ENCODE data around the gene EFS.
"Not testable (repeated sequence)": the region's sequence is repeated elsewhere in the genome, so short reads cannot be mapped to it uniquely, and the experiment has no call there.

EFS gene

GRCh38 chr14:23349156-23349845, 15.7 kb downstream of the EFS start:
- Mint-ChIP-seq H3K9me3 (no peaks in the 10 kb centered on the region), H3K27me3 (ENCODE audit: low read depth) (peaks cover 33% of the 10 kb centered on the region), H3K4me1 (ENCODE audit: low read depth) (peaks cover 7% of the 10 kb centered on the region), H3K36me3 (ENCODE audit: low read depth) (peaks cover 2% of the 10 kb centered on the region), H3K27ac (no peak overlapping the region), H3K4me3 (no peak overlapping the region)

- H3K36me3 Mint-ChIP-seq (ENCODE audit: low read depth): peaks cover 2% of the 10 kb centered on the region
- peaks cover 5% of the 10 kb centered on the region for H3K4me1 Mint-ChIP-seq (ENCODE audit: low read depth)
- peaks cover 25% of the 10 kb centered on the region for H3K27me3 Mint-ChIP-seq (ENCODE audit: low read depth)
- no peak overlapping the region for H3K4me3 Mint-ChIP-seq
- no peaks in the 10 kb centered on the region for H3K9me3 Mint-ChIP-seq
- H3K27ac Mint-ChIP-seq: no peak overlapping the region
Observed at GRCh38 chr14:23348297-23348655, 16.7 kb downstream of the EFS start.

GRCh38 chr14:23347406-23348296, 17.3 kb downstream of the EFS start:
- Mint-ChIP-seq H3K4me3 (no peak overlapping the region), H3K27me3 (ENCODE audit: low read depth) (peaks cover 25% of the 10 kb centered on the region), H3K27ac (no peak overlapping the region), H3K9me3 (no peaks in the 10 kb centered on the region), H3K36me3 (ENCODE audit: low read depth) (peaks cover 2% of the 10 kb centered on the region), H3K4me1 (ENCODE audit: low read depth) (peaks cover 2% of the 10 kb centered on the region)

GRCh38 chr14:23346693-23347405, 18.1 kb downstream of the EFS start:
- Mint-ChIP-seq H3K4me1 (ENCODE audit: low read depth) (peaks cover 2% of the 10 kb centered on the region), H3K27me3 (ENCODE audit: low read depth) (peaks cover 27% of the 10 kb centered on the region), H3K27ac (no peak overlapping the region), H3K9me3 (no peaks in the 10 kb centered on the region), H3K36me3 (ENCODE audit: low read depth) (peaks cover 2% of the 10 kb centered on the region), H3K4me3 (no peak overlapping the region)

GRCh38 chr14:23345987-23346692, 18.8 kb downstream of the EFS start:
- Mint-ChIP-seq H3K27ac (no peak overlapping the region), H3K36me3 (ENCODE audit: low read depth) (peaks cover 2% of the 10 kb centered on the region), H3K27me3 (ENCODE audit: low read depth) (peaks cover 23% of the 10 kb centered on the region), H3K4me3 (no peak overlapping the region), H3K9me3 (no peaks in the 10 kb centered on the region), H3K4me1 (ENCODE audit: low read depth) (peaks cover 2% of the 10 kb centered on the region)

- Mint-ChIP-seq H3K27me3 (ENCODE audit: low read depth) (peaks cover 23% of the 10 kb centered on the region), H3K9me3 (no peaks in the 10 kb centered on the region), H3K27ac (no peak overlapping the region), H3K4me3 (no peak overlapping the region), H3K36me3 (ENCODE audit: low read depth) (no peaks in the 10 kb centered on the region), H3K4me1 (ENCODE audit: low read depth) (no peaks in the 10 kb centered on the region)
Observed at GRCh38 chr14:23344481-23344880, 20.5 kb downstream of the EFS start.

- Mint-ChIP-seq H3K4me1 (ENCODE audit: low read depth) (no peaks in the 10 kb centered on the region), H3K36me3 (ENCODE audit: low read depth) (no peaks in the 10 kb centered on the region), H3K9me3 (no peaks in the 10 kb centered on the region), H3K27ac (no peak overlapping the region), H3K27me3 (ENCODE audit: low read depth) (peaks cover 42% of the 10 kb centered on the region), H3K4me3 (no peak overlapping the region)
Observed at GRCh38 chr14:23339506-23340268, 25.3 kb downstream of the EFS start.

GRCh38 chr14:23335623-23336022, 29.3 kb downstream of the EFS start:
- Mint-ChIP-seq H3K27ac (no peak overlapping the region), H3K27me3 (ENCODE audit: low read depth) (peaks cover 29% of the 10 kb centered on the region), H3K4me1 (ENCODE audit: low read depth) (no peaks in the 10 kb centered on the region), H3K36me3 (ENCODE audit: low read depth) (no peaks in the 10 kb centered on the region), H3K9me3 (no peaks in the 10 kb centered on the region), H3K4me3 (no peak overlapping the region)

GRCh38 chr14:23327947-23328744, 36.8 kb downstream of the EFS start:
- Mint-ChIP-seq H3K9me3 (no peaks in the 10 kb centered on the region), H3K4me3 (no peak overlapping the region), H3K4me1 (ENCODE audit: low read depth) (peaks cover 6% of the 10 kb centered on the region), H3K27me3 (ENCODE audit: low read depth) (no peaks in the 10 kb centered on the region), H3K36me3 (ENCODE audit: low read depth) (peaks cover 20% of the 10 kb centered on the region), H3K27ac (no peak overlapping the region)

- Mint-ChIP-seq H3K4me1 (ENCODE audit: low read depth) (peaks cover 17% of the 10 kb centered on the region), H3K36me3 (ENCODE audit: low read depth) (peaks cover 28% of the 10 kb centered on the region), H3K27me3 (ENCODE audit: low read depth) (no peaks in the 10 kb centered on the region), H3K4me3 (no peak overlapping the region), H3K27ac (no peak overlapping the region), H3K9me3 (no peaks in the 10 kb centered on the region)
Observed at GRCh38 chr14:23326491-23327332, 38.3 kb downstream of the EFS start.

- H3K4me1 Mint-ChIP-seq (ENCODE audit: low read depth): peaks cover 20% of the 10 kb centered on the region
- peaks cover 28% of the 10 kb centered on the region for H3K36me3 Mint-ChIP-seq (ENCODE audit: low read depth)
Observed at GRCh38 chr14:23325746-23326145, 39.2 kb downstream of the EFS start.

GRCh38 chr14:23324993-23325392, 40.0 kb downstream of the EFS start:
- H3K4me3 Mint-ChIP-seq: no peak overlapping the region
- peaks cover 4% of the 10 kb centered on the region for H3K9me3 Mint-ChIP-seq
- H3K36me3 Mint-ChIP-seq (ENCODE audit: low read depth): peaks cover 32% of the 10 kb centered on the region
- peaks cover 27% of the 10 kb centered on the region for H3K4me1 Mint-ChIP-seq (ENCODE audit: low read depth)
- H3K27ac Mint-ChIP-seq: no peak overlapping the region
- H3K27me3 Mint-ChIP-seq (ENCODE audit: low read depth): no peaks in the 10 kb centered on the region

More at GRCh38 chr14:23325746-23326145, 39.2 kb downstream of the EFS start:
- H3K4me3 Mint-ChIP-seq; H3K9me3 Mint-ChIP-seq; H3K27ac Mint-ChIP-seq; H3K27me3 Mint-ChIP-seq (ENCODE audit: low read depth): not testable (repeated sequence)

Data from T-helper 1 cell treated with Interleukin-12 subunit alpha and Interleukin-12 subunit beta and Interleukin-4 antibody, amounts not matched to agents 30 μg/mL and 1 μg/mL, for 36 hours (primary cell).